ENCODE measurements around the gene DNAH10. TPM values are rescaled to one million over a fixed set of nuclear protein-coding genes. Genes with fewer than 3 reads are reported as not detected.

The DNAH10 gene
- total and polyA plus RNA-seq, 2 of the 4 experiments (the other 2 are of a cell fraction), result 0.18 to 0.22 TPM

- Histone ChIP-seq H3K4me2 (ENCODE audit: low read depth, low read length) (no peak overlapping the region), H2BK5ac (ENCODE audit: low read depth, low read length, poor library complexity, severe bottlenecking) (no peak overlapping the region), H3K23ac (ENCODE audit: low read depth, low read length) (no peak overlapping the region), H2BK15ac (ENCODE audit: low read depth, low read length) (no peak overlapping the region), H3K36me3 (ENCODE audit: control insufficient read depth, insufficient read depth, low read length) (no peaks in the 10 kb centered on the region), H3K14ac (replicated peaks; ENCODE audit: low read depth, low read length) (no peak overlapping the region), H3K27me3 (ENCODE audit: control insufficient read depth, insufficient read depth, low read length) (peaks cover 28% of the 10 kb centered on the region), H4K8ac (ENCODE audit: low read depth in 2 of 2, low read length in 2 of 2) (no peak overlapping the region), H3K4ac (ENCODE audit: low read depth, low read length) (no peak overlapping the region), H3K9me3 (ENCODE audit: control insufficient read depth, insufficient read depth, low read length) (no peaks in the 10 kb centered on the region), H3K18ac (ENCODE audit: low read depth, low read length) (no peak overlapping the region), H3K9me1 (ENCODE audit: insufficient read depth, low read length) (no peaks in the 10 kb centered on the region), H2AK9ac (replicated peaks; ENCODE audit: low read depth, low read length, poor library complexity) (peak overlapping the region; percentile 50), H3K56ac (ENCODE audit: extremely low read depth, insufficient read depth, low read length) (no peak overlapping the region), H2AFZ (replicated peaks; ENCODE audit: low read length, poor library complexity) (no peak overlapping the region), H4K20me1 (ENCODE audit: insufficient read depth, low read length) (no peaks in the 10 kb centered on the region), H3K79me1 (ENCODE audit: low read depth in 1 of 2, low read length in 2 of 2) (no peaks in the 10 kb centered on the region), H4K91ac (ENCODE audit: insufficient read depth, low read depth, low read length) (no peak overlapping the region), H2BK20ac (ENCODE audit: low read depth, low read length) (no peak overlapping the region), H4K5ac (ENCODE audit: low read depth, low read length) (no peak overlapping the region), H3K27ac (ENCODE audit: insufficient read depth, low read length) (no peak overlapping the region), H2AK5ac (ENCODE audit: low read depth, low read length) (no peak overlapping the region), H3K4me1 (ENCODE audit: control insufficient read depth, insufficient read depth, low read length) (no peaks in the 10 kb centered on the region), H2BK120ac (ENCODE audit: low read depth, low read length) (no peak overlapping the region), H3K9ac (ENCODE audit: low read depth, low read length) (no peak overlapping the region), H3K4me3 (ENCODE audit: insufficient read depth, low read depth, low read length) (no peak overlapping the region)
- POLR2A ChIA-PET (ENCODE audit: unreplicated experiment), result no interaction called here
- intact Hi-C loops (cut with micrococcal nuclease), result no loop called here
- TF ChIP-seq RFX5 (IDR thresholded peaks at IDR 0.05; ENCODE audit: low read depth, low read length), result no peak
- no peak for TF ChIP-seq MAZ (IDR thresholded peaks at IDR 0.05; ENCODE audit: borderline replicate concordance, low read depth, low read length)
- no peak for TF ChIP-seq SMC3 (IDR thresholded peaks at IDR 0.05; ENCODE audit: low read depth, low read length)
- TF ChIP-seq, protein P1, sequence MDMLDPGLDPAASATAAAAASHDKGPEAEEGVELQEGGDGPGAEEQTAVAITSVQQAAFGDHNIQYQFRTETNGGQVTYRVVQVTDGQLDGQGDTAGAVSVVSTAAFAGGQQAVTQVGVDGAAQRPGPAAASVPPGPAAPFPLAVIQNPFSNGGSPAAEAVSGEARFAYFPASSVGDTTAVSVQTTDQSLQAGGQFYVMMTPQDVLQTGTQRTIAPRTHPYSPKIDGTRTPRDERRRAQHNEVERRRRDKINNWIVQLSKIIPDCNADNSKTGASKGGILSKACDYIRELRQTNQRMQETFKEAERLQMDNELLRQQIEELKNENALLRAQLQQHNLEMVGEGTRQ (IDR thresholded peaks at IDR 0.05; ENCODE audit: low read depth, low read length), result no peak
- TF ChIP-seq MXI1 (IDR thresholded peaks at IDR 0.05; ENCODE audit: borderline replicate concordance, low read depth, low read length), result no peak
- TF ChIP-seq RCOR1 (IDR thresholded peaks at IDR 0.05; ENCODE audit: insufficient replicate concordance, low read length), result no peak
- in situ Hi-C loops (cut with MboI; ENCODE audit: low sequenced_read_pairs), result no loop called here
- CTCF ChIA-PET, result no interaction called here
- 70% methylated on average over 2 of the region's 9 CpGs; no CpG with 5 or more reads in 1 of the 2 experiments for WGBS, 2 experiments (ENCODE audit: extremely low coverage in 2 of 2, insufficient read length in 1 of 2)
- DNase-seq, result no peak
- BruUV-seq (replicated peaks), result no TSS peak
- ATAC-seq (ENCODE audit: low read depth), result no peak
- dilution Hi-C loops (cut with HindIII; ENCODE audit: low sequenced_read_pairs, unreplicated experiment), result no loop called here
These were observed 5.5 kb downstream of the DNAH10 start for GRCh38 chr12:123767613-123768012.
